Stimulated activated naive CD4-positive, alpha-beta T cell (primary cell): ENCODE measurements around the gene FBXO46.

Source experiments
- DNase-seq, 6 experiments: peaks; one replicate each; lab custom pipeline; 2025; lab: John Stamatoyannopoulos, UW

FBXO46 gene

GRCh38 chr19:45730368-45731288 lies at the start of gene FBXO46:
Gene FBXO46, minus strand, starts transcription at chr19:45730896. Its CDS starts 17,401 bp downstream, at chr19:45713495.
- DNase-seq = peak; percentile 86 to 94 (median 89)

- DNase-seq = no peak
These were observed 49.4 kb upstream of the FBXO46 start for GRCh38 chr19:45780146-45780447.

GRCh38 chr19:45779231-45780145 lies 48.8 kb upstream of the FBXO46 start:
- DNase-seq = peak; percentile 49 to 78 (median 72)

- no peak for DNase-seq
These were observed 47.4 kb upstream of the FBXO46 start for GRCh38 chr19:45778010-45778661.

GRCh38 chr19:45777395-45777961 lies 46.8 kb upstream of the FBXO46 start:
- no peak for DNase-seq

- DNase-seq = no peak
These were observed 44.1 kb upstream of the FBXO46 start for GRCh38 chr19:45774765-45775164.

- no peak for DNase-seq
These were observed 42.7 kb upstream of the FBXO46 start for GRCh38 chr19:45773384-45773783.

GRCh38 chr19:45772912-45773311 lies 42.2 kb upstream of the FBXO46 start:
- DNase-seq = no peak

GRCh38 chr19:45772130-45772840 lies 41.6 kb upstream of the FBXO46 start:
- no peak for DNase-seq

GRCh38 chr19:45771311-45771933 lies 40.7 kb upstream of the FBXO46 start:
- DNase-seq = no peak

GRCh38 chr19:45770192-45771101 lies 39.8 kb upstream of the FBXO46 start:
- peak; percentile 83 to 95 (median 87) for DNase-seq

- peak; percentile 63 to 95 (median 84) for DNase-seq
These were observed 39.1 kb upstream of the FBXO46 start for GRCh38 chr19:45769821-45770191.

GRCh38 chr19:45768984-45769782 lies 38.5 kb upstream of the FBXO46 start, which contains the start of gene SIX5:
Gene SIX5, minus strand, starts transcription at chr19:45769252. Its CDS starts 408 bp downstream, at chr19:45768844.
- DNase-seq = peak; percentile 80 to 91 (median 90)

GRCh38 chr19:45768655-45768983 lies 37.9 kb upstream of the FBXO46 start:
- DNase-seq = peak in 3 of 6 experiments; percentile 31 to 60 (median 35)

- peak in 1 of 6 experiments; percentile 41 for DNase-seq
These were observed 37.4 kb upstream of the FBXO46 start for GRCh38 chr19:45767881-45768654.

GRCh38 chr19:45767410-45767880 lies 36.7 kb upstream of the FBXO46 start:
- no peak for DNase-seq

- DNase-seq = no peak
These were observed 36.2 kb upstream of the FBXO46 start for GRCh38 chr19:45766869-45767346.
